AG04450 (cell line): ENCODE results near the gene CAMK2B. TPM values are rescaled to one million over a fixed set of nuclear protein-coding genes. Genes with fewer than 3 reads are reported as not detected.

Source experiments
- CTCF ChIA-PET: fragments of 300-600, 350-600 bp; formaldehyde crosslinking; extraction: SDS; loops from one replicate; lab custom pipeline; 2022; ENCODE audit warnings: antibody characterized with exemption, inconsistent platforms; lab: Charles Lee
- POLR2A ChIA-PET: fragments of 350-600 bp; formaldehyde crosslinking; extraction: SDS; loops from one replicate; lab custom pipeline; 2021; ENCODE audit warnings: antibody characterized with exemption, inconsistent platforms; lab: Yijun Ruan, JAX
- DNase-seq: peaks from one replicate; pipeline ENCODE4 v3.0.0-alpha.2; 2011; ENCODE audit warnings: low read depth, low spot score
- H3K27ac ChIP-seq: one replicate; pipeline ENCODE4 v1.5.1; 2012; ENCODE audit warnings: low read depth, low read length, control low read depth
- H3K27me3 ChIP-seq: one replicate; pipeline ENCODE4 v1.6.0; 2012; ENCODE audit warnings: low read length; ENCODE audit not compliant: control insufficient read depth, insufficient read depth
- H3K4me3 ChIP-seq: 2 replicates; pipeline ENCODE4 v1.5.1; 2011; ENCODE audit warnings: mild to moderate bottlenecking, low read depth, low read length, control low read depth
- H3K9me3 ChIP-seq: 2 replicates; pipeline ENCODE4 v1.5.1; 2012; ENCODE audit warnings: low read length; ENCODE audit not compliant: control insufficient read depth, insufficient read depth
- polyA plus RNA-seq: library from polyadenylated mRNA; depleted of rRNA; stranded (reverse); fragments of >200 nt; gene quantifications from 2 replicates; pipeline ENCODE4 v1.2.3, GENCODE V29; 2011
- TF ChIP-seq, protein P1 (sequence below): IDR thresholded peaks from 2 replicates; pipeline ENCODE4 v1.5.1; 2011; ENCODE audit warnings: low read depth, low read length, control low read depth, inconsistent platforms

Gene CAMK2B
- polyA plus RNA-seq, 1 experiment: not detected

DNA sequence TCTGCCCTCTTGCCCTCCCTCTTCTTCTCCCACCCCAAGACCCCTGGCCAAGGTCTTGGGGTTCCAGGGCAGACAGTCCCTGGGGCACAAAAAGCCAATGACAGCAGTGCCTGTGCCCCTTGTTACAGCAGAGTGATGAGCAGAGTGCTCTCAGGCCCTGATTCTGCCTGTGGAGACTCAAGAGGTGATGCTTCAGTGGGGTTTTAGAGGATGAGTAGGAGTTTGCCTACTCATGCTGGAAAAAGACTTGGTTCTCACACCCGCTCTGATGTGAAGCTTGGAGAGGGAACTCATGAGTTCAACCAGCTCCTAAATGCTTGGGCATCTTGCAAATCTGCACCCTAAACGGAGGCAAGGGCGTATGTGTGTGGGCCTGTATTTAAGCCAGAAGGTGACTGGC, 58.2 kb downstream of the CAMK2B start:
- ChIA-PET POLR2A (interaction anchor here (0.6 to 0.8 kb wide), 2 partner anchors 9 to 45 kb away, joined by 3 read pairs; no protein-coding TSS in a partner anchor), CTCF (no interaction called here)
- DNase-seq: no peak
- Histone ChIP-seq H3K4me3 (no peak overlapping the region), H3K27me3 (peaks cover 64% of the 10 kb centered on the region), H3K27ac (no peak overlapping the region), H3K9me3 (no peaks in the 10 kb centered on the region; the same call in 1 of the 2 replicates)
- TF ChIP-seq, protein P1, sequence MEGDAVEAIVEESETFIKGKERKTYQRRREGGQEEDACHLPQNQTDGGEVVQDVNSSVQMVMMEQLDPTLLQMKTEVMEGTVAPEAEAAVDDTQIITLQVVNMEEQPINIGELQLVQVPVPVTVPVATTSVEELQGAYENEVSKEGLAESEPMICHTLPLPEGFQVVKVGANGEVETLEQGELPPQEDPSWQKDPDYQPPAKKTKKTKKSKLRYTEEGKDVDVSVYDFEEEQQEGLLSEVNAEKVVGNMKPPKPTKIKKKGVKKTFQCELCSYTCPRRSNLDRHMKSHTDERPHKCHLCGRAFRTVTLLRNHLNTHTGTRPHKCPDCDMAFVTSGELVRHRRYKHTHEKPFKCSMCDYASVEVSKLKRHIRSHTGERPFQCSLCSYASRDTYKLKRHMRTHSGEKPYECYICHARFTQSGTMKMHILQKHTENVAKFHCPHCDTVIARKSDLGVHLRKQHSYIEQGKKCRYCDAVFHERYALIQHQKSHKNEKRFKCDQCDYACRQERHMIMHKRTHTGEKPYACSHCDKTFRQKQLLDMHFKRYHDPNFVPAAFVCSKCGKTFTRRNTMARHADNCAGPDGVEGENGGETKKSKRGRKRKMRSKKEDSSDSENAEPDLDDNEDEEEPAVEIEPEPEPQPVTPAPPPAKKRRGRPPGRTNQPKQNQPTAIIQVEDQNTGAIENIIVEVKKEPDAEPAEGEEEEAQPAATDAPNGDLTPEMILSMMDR: no peak

DNA sequence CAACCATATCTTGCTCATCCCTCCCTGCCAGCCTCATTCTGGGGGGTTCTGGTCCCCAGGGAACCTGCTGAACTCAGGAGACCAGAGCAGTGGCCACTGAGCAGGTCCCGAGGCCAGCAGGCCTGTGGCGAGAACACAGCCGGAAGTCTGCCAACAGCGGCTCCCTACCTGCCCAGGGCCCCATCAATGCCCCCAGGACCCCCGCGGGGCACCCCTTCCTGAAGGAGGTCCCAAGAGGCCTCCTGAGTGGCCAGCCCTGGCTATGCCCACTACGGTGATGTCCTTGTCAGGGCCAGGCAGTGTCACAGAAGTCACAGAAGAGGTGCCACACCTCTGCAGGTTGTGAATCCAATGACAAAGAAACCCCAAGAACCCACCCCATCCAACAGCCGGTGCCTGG, 58.9 kb downstream of the CAMK2B start:
- Histone ChIP-seq H3K27me3 (peaks cover 62% of the 10 kb centered on the region), H3K4me3 (no peak overlapping the region), H3K27ac (no peak overlapping the region), H3K9me3 (no peaks in the 10 kb centered on the region; the same call in 1 of the 2 replicates)
- CTCF ChIA-PET: interaction anchor here (1.6 kb wide), 1 partner anchor 25 kb away, joined by 4 read pairs; no protein-coding TSS in a partner anchor
- no peak for DNase-seq
- TF ChIP-seq, protein P1: no peak
- POLR2A ChIA-PET: no interaction called here

DNA sequence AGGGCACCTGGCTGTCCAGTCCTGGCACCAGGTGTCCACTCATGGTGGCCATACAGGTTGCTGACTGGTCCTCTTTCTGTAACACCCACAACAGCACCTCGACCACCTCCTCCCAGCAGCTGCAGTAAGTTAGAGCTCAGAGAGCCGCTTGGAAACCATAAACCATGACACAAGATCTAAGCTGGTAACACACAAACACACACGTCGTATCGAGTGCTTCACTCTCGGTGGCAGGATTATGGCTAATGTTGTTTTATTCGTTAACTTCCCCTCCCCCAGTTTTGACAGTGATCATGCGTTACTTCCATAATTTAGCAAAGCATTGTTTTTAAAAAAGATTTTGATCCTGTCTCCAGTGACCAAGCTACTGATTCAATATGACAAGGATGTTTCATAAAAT, 59.7 kb downstream of the CAMK2B start:
- H3K27ac ChIP-seq: no peak overlapping the region
- H3K27me3 ChIP-seq: peaks cover 56% of the 10 kb centered on the region
- CTCF ChIA-PET: interaction anchor here (1.6 kb wide), 1 partner anchor 24 kb away, joined by 4 read pairs; no protein-coding TSS in a partner anchor
- DNase-seq: no peak
- no peaks in the 10 kb centered on the region; the same call in 1 of the 2 replicates for H3K9me3 ChIP-seq
- no peak overlapping the region for H3K4me3 ChIP-seq
- TF ChIP-seq, protein P1: no peak
- POLR2A ChIA-PET: no interaction called here

DNA sequence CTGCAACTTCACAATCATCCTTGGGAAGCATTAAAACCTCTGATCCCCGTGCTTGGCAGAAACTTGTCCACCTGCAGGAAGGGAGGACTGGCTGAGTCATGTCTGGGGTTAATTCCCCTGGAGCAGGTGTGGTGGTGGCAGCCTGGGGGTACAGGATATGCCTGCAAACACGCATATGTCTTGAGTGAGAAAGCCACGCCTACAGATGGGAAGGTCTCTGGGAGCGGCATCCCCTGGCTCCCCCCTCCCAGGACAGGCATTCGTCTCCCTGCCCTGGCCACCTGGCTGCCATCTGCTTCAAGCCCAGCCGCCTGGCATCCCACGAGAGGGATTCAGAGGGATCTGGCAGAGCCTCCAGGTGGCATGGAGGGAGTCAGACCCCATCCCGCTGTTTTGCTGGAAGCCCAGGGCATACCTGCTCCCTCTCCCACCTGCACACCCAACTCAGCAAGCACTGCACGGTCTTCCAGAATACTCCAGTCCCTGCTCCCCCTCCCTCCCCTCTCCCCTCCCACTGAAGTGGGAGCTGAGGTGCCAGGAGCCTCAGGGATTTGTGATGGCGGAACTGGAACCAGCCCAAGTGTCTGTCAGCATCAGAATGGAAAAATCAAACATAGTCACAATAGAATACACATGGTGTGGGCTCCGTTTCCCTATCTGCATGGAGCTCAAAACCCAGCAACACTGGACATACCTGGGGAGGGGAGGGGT, 61.0 kb downstream of the CAMK2B start:
- no peak for DNase-seq
- TF ChIP-seq, protein P1: no peak
- peaks cover 5% of the 10 kb centered on the region for H3K9me3 ChIP-seq
- ChIA-PET POLR2A (no interaction called here), CTCF (no interaction called here)
- H3K27me3 ChIP-seq: peaks cover 56% of the 10 kb centered on the region
- no peak overlapping the region for H3K27ac ChIP-seq
- H3K4me3 ChIP-seq: no peak overlapping the region

DNA sequence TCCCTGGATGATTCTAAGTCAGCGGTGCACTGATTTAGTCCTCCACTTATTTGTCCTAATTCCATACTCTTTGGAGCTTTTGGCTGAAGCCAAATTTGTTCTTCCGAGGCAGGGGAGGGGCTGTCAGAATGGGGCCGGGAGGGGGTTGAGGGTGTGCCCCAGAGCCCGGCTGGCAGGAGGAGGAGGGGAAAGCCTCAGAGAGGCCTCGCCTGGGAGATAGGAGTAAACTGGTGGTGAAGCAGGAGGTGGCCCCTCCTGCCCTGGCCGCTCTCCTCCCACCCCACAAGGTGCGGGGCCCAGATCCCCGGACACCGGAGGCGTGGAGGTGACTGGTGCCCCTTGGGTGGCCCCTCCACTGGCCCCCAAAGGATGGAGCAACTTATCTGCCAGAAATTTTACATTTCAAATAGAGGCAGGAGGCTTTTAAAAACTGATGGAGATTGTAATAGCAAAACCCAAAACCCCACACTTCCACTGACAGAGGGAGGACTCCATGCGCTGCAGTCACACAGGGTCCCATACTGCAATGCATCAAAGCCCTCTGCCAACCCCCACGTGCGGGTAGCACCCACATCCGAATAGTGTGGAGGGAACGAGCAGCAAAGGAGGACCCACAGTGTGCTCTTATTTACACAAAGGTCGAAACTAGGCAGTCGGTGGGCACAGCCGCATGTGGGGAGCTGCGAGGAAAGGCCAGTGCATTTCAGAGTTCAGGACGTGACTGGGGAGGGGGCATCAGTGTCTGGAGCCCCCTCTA, 61.9 kb downstream of the CAMK2B start:
- Histone ChIP-seq H3K27ac (no peak overlapping the region), H3K4me3 (no peak overlapping the region), H3K9me3 (peaks cover 5% of the 10 kb centered on the region), H3K27me3 (peaks cover 50% of the 10 kb centered on the region)
- ChIA-PET CTCF (no interaction called here), POLR2A (no interaction called here)
- TF ChIP-seq, protein P1: no peak
- no peak for DNase-seq
